ENCODE results near the gene POU5F1.
"Not testable (repeated sequence)": the region's sequence is repeated elsewhere in the genome, so short reads cannot be mapped to it uniquely, and the experiment has no call there.

Gene POU5F1

DNA sequence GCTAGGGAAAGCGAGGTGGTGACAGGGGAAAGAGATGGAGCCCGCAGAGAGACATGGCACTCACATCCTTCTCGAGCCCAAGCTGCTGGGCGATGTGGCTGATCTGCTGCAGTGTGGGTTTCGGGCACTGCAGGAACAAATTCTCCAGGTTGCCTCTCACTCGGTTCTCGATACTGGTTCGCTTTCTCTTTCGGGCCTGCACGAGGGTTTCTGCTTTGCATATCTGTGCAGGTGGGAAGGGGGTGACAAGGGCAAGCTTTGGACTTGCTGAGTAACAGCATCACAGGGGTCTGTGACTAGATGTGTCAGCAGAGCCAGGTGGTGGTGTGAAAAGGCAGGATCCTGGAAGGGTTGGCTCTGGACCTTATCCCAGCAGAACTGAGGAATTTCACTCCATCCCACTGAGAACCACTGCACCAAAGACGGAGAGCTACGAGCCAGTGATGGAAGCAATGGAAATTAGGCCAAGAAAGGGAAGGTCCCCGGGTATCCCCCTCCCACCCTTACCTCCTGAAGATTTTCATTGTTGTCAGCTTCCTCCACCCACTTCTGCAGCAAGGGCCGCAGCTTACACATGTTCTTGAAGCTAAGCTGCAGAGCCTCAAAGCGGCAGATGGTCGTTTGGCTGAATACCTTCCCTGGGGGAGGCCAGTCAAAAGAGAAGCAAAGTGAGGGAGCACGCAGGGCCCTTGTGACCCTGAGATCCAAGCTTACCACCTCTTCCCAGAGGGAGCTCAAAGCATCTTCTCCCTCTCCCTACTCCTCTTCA is 5.2 kb downstream of the POU5F1 start:
- DNase-seq: not testable (repeated sequence)

GRCh38 chr6:31164475-31165063 is 5.9 kb downstream of the POU5F1 start:
- DNase-seq: not testable (repeated sequence)

GRCh38 chr6:31163922-31164321 is 6.6 kb downstream of the POU5F1 start:
- DNase-seq: no peak

GRCh38 chr6:31162463-31163165 is 7.9 kb downstream of the POU5F1 start:
- no peak for DNase-seq

GRCh38 chr6:31161216-31162126 is 9.0 kb downstream of the POU5F1 start:
- no peak for DNase-seq

- no peak for DNase-seq
These were observed 11.3 kb downstream of the POU5F1 start for GRCh38 chr6:31158863-31159855.

DNA sequence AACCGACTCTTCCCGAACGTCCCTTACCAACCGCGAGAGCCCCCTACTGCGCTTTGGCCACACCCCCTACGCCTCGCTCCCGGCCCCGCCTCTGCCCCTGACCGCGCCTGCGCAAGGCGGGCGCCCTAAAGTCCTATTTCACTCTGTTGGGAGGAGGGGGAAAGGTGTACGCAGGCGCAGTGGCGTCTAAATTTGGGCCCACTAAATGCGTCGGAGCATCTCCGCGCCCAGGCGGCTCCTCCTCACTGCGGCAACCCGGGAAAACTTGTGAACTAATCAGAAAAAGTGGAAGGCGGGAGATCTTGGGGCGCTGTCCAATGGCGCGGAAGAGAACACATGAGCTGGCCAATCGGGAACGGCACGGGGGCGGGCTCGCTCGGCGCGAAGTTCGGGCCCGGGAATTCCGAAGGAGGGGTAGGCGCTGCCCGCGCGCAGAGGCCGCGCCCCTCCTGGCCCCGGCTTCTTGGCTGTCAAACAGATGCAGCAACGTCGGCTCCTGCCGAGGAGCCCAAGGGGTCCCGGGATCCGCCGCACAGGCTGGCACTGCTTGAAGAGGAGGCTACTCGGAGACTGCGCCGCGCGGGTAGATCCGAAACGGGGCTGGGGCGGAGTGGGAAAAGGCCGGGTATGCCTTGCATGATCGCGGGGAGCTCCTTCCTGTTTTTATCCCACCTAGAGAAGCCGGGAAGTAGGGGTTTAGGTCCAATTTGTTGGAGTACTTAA is 12.2 kb downstream of the POU5F1 start, which contains the start of gene TCF19:
Gene TCF19, plus strand, starts transcription at position 450 of the 723 bp plus-strand sequence. CDS start 881 bp downstream, outside the sequence.
- DNase-seq: peak; percentile 98

- no peak for DNase-seq
These were observed 12.9 kb downstream of the POU5F1 start, which contains the start of gene CCHCR1 for GRCh38 chr6:31157513-31158139. Gene CCHCR1, minus strand, starts transcription at chr6:31157802. Its CDS starts 202 bp downstream, at chr6:31157600.

DNA sequence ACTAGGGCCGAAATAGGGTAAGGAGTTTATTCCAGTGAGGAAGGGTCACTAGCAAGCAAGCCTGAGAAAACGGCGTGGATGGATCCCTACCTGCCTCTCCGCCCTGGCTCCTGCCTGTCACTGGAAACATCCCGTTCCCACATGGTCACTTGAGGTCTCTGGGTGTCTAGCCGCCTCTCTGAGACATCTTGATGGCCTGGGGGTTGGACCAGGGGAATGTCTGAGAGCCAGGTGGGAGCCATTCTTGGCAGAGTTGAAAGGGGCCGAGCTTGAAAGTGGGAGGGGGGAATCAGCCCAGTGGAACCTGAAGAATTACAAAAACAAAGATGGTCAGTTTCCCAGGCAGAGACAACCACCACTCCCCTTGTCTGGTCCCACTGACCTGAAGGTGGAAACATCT is 13.8 kb downstream of the POU5F1 start:
- no peak for DNase-seq

DNA sequence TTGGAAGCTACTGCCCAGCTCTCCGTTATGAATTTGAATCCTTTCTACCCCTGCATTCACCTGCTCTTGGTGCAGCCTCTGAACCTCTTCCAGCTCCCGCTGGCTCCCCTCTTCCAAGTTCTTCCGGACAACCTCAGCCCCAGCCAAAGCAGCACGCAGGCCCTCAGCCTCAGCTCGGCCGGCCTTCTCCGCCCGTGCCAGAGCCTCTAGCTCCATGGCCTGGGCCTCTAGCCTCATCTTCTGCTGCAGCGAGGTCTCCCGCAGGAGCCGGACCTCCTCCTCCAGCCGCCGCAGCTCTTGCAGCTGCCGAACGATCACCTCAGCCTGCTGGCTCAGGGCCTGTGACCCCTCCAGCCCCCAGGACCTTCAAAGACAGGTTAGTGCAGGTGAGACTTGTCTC is 16.0 kb downstream of the POU5F1 start:
- DNase-seq: no peak

GRCh38 chr6:31152781-31153180 is 17.7 kb downstream of the POU5F1 start:
- no peak for DNase-seq

DNA sequence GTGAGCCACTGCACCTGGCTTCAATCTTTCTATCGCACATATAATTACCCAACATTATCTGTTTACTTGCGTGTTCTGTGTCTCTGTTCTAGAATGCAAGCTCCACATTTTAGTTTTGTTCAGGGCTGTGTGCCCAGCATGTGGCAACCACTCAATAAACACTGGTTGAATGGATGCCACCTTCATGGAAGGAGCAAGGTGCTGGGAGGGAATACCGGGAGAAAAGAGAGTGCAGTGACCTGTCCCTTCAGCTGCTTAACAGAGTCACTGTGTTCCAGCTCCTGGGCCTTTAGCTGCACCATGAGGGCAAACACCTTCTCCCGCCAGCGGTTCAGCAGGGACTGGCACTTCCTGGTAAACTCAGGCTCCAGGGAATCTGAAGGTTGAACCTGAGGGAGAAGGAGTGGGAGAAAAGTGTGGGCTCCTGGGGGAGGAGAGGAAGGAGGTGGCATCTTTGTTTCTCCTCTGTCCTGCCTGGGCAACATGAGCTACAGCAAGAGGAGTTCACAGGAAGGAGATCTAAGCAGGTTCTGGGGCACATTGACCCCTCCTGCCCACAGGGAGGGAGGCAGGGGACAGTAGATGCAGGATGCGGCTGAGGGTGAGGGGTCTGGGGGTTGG is 20.5 kb downstream of the POU5F1 start:
- no peak for DNase-seq

DNA sequence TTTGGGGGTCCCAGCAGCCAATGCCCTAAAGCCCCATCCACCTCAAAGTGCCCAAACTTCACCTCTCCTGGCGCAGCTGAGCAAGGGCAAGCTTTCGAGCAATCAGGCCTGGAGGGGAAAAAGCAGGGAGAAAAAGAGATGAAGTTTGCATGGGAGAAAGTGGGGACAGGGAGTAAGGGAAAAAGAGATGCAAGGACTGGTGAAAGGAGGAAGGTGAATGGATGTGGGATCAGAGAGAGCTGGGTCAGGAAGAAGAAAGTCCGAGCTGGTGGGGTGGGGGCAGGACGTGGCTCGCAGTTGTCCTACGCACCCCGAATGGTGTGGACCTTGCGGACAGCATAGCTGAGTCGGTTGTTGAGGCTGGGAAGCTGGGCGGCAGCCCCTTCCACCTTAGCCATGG is 25.1 kb downstream of the POU5F1 start:
- no peak for DNase-seq

GRCh38 chr6:31144970-31145340 is 25.5 kb downstream of the POU5F1 start:
- DNase-seq: no peak

- no peak for DNase-seq
These were observed 26.0 kb downstream of the POU5F1 start for GRCh38 chr6:31144296-31144969.

DNA sequence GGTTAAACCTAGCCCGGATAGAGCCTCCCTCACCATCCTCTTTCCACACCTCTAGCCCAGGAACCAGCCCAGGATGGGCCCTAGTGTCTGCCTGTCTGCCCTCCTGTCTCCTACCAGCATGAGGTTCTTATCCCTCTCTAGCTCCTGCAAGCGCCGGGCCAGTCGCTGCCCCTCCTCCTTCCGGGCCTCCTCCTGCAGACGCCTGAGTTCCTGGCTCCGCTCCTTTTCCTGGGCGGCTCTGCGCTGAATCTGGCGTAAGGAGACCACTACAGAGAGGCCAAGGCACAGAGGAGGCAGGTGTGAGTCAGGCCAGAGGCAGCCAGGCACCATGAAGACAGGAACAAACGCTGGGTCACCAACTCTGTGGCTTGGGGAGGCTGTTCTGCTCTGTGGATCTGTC is 27.3 kb downstream of the POU5F1 start:
- DNase-seq: peak; percentile 38

- DNase-seq: no peak
These were observed 28.1 kb downstream of the POU5F1 start for GRCh38 chr6:31142361-31142761.

DNA sequence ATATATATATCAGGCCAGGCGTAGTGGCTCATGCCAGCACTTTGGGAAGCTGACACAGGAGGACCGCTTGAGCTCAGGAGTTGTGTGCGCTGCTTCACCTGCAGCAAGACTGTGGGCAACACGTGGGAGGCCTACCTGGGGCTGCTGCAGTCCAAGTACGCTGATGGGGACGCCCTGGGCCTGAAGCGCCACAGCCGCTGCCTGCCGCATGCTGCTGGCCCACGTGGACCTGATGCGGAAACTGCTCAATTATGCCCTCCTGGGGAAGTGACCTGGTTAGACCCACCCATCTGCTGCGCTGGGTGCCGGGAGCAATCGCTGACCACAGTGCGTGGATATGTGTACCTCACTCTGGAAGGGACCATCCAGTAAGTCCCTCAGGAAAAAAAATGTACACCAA is 29.8 kb downstream of the POU5F1 start:
- DNase-seq: no peak

GRCh38 chr6:31139599-31139998 is 30.9 kb downstream of the POU5F1 start:
- DNase-seq: no peak

Measured in NCI-H2227 treated with DMSO at 0.1 percent for 48 hours (cell line).